Umbilical cord (tissue), 2 donors: ENCODE measurements around the gene CMSS1. TPM values are rescaled to one million over a fixed set of nuclear protein-coding genes. Genes with fewer than 3 reads are reported as not detected.
"Not testable (repeated sequence)": the region's sequence is repeated elsewhere in the genome, so short reads cannot be mapped to it uniquely, and the experiment has no call there.

Experiments used
- DNase-seq: peaks from one replicate; pipeline ENCODE4 v3.0.0-alpha.2; 2015; ENCODE audit warnings: low spot score
- total RNA-seq: library from RNA; depleted of rRNA; stranded (reverse); fragments of >200 nt; gene quantifications from one replicate; pipeline ENCODE4 v1.2.3, GENCODE V29; 2014; ENCODE audit warnings: low replicate concordance; ENCODE audit not compliant: insufficient read depth

CMSS1 gene
- total RNA-seq, 1 donor from 2014 or later, result 13.7 TPM

- no peak for DNase-seq
These were observed 403.5 kb downstream of the CMSS1 start for GRCh38 chr3:100221159-100221558.

GRCh38 chr3:100225193-100225592 lies 407.5 kb downstream of the CMSS1 start:
- no peak for DNase-seq

- DNase-seq, result no peak
These were observed 408.2 kb downstream of the CMSS1 start for GRCh38 chr3:100225883-100226282.

GRCh38 chr3:100226712-100227429 lies 409.2 kb downstream of the CMSS1 start:
- DNase-seq, result peak; percentile 82

GRCh38 chr3:100227511-100227921 lies 409.9 kb downstream of the CMSS1 start:
- no peak for DNase-seq

- DNase-seq, result no peak
These were observed 410.6 kb downstream of the CMSS1 start for GRCh38 chr3:100228247-100228646.

- not testable (repeated sequence) for DNase-seq
These were observed 411.5 kb downstream of the CMSS1 start for GRCh38 chr3:100229188-100229587.

- DNase-seq, result no peak
These were observed 413.0 kb downstream of the CMSS1 start for GRCh38 chr3:100230710-100231109.

Other genes with a start within 250 kb of the CMSS1 start
- 364 TPM for gene COL8A1, start 179.3 kb upstream of the CMSS1 start, total RNA-seq